ENCODE measurements around the gene PANK1.

The PANK1 gene

GRCh38 chr10:89591111-89591795 lies 53.8 kb downstream of the PANK1 start:
- Histone ChIP-seq H3K4me3 (peak overlapping the region; percentile 11), H3K27ac (peak overlapping the region; percentile 48 to 80)
- no peak for DNase-seq (ENCODE audit: low spot score)
- TF ChIP-seq CTCF (IDR thresholded peaks at IDR 0.05): no peak

DNA sequence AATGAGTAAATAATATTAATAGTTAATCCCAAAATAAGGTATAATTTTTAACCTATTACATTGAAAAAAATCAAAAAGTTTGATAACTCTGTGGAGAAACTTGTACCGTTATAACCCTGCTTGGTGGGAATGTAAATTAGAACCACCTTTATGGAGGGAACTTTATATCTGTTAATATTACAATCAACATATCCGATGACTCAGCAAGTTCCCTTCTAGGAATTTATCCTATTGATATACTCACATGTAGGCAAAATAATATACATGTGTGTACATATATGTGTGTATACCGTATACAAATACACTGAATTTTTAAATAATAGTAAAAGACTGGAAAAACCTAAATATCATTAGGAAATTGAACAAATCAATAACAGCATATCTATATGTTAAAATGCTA lies 54.7 kb downstream of the PANK1 start:
- Histone ChIP-seq H3K27ac (no peak overlapping the region), H3K4me3 (no peak overlapping the region)
- no peak for DNase-seq (ENCODE audit: low spot score)
- no peak for TF ChIP-seq CTCF (IDR thresholded peaks at IDR 0.05)

DNA sequence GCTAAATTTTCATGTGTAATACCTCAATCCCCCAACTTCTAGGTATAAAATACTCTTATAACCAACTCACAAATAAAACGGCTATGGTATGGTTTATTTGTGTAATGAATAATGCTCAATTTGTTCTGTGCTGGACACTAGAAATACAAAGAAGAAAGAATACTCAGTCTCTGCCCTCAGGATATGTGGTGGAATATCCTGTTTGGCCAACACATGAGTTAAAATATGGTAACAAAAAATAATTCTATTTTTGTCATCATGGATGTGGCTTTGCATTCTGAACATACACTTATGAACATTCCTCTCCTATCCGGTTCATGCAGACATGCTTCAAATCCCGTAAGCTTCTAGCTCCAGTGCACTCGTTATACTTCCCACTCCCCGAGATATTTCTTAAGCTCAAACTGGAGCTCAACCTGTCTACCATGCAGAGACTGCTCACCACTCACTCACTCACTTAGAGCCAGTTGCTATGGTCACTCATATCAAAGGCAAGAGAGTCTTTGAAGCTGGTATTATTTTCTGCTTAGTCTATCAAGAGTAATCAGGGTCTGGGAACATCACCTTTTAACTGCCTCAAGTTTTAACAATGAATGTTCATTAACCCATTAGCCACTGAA lies 55.8 kb downstream of the PANK1 start:
- DNase-seq (ENCODE audit: low spot score): no peak
- H3K27ac ChIP-seq: peak overlapping the region; percentile 50 to 51
- H3K4me3 ChIP-seq: no peak overlapping the region
- TF ChIP-seq CTCF (IDR thresholded peaks at IDR 0.05): no peak

GRCh38 chr10:89588671-89589070 lies 56.4 kb downstream of the PANK1 start:
- Histone ChIP-seq H3K4me3 (no peak overlapping the region), H3K27ac (peak overlapping the region; percentile 50 to 51)
- TF ChIP-seq CTCF (IDR thresholded peaks at IDR 0.05): no peak
- no peak for DNase-seq (ENCODE audit: low spot score)

- DNase-seq (ENCODE audit: low spot score): no peak
- Histone ChIP-seq H3K4me3 (no peak overlapping the region), H3K27ac (no peak overlapping the region)
- no peak for TF ChIP-seq CTCF (IDR thresholded peaks at IDR 0.05)
These were observed 63.0 kb downstream of the PANK1 start for GRCh38 chr10:89582022-89582421.

DNA sequence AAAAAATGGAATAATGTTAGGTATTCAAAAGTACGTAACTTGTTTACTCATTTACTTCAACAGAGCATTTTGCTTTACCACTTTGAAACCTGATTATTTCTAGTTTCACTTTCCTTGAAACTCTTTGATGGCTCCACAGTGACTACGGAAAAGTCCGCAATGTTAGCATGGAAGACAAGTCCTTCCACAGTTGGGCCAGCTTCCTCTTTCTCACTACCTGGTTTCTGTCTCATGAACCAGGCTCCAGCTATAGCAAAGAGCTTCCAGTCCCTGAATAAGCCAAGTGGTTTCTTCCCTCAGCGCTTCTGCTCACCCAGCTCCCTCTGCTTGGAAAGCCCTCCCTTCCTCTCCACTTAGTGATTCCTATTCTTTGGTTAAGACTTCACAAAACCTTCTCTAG lies 64.8 kb downstream of the PANK1 start:
- no peak overlapping the region for H3K4me3 ChIP-seq
- TF ChIP-seq CTCF (IDR thresholded peaks at IDR 0.05): no peak
- no peak overlapping the region for H3K27ac ChIP-seq
- DNase-seq (ENCODE audit: low spot score): no peak

- Histone ChIP-seq H3K27ac (no peak overlapping the region), H3K4me3 (no peak overlapping the region)
- no peak for TF ChIP-seq CTCF (IDR thresholded peaks at IDR 0.05)
- DNase-seq (ENCODE audit: low spot score): no peak
These were observed 68.3 kb downstream of the PANK1 start for GRCh38 chr10:89576696-89577095.
